ENCODE data around the gene ZEB2. TPM values are rescaled to one million over a fixed set of nuclear protein-coding genes. Genes with fewer than 3 reads are reported as not detected.

ZEB2 gene
- total and polyA plus RNA-seq, 10 of the 15 experiments (the other 5 are each of a cell fraction or from before 2014, with no cell fraction given) = 0.14 to 3.2 (median 0.84) TPM

GRCh38 chr2:144424559-144425240 is 95.2 kb downstream of the ZEB2 start:
- BruUV-seq (replicated peaks) = no TSS peak
- RAD21 ChIA-PET (ENCODE audit: unreplicated experiment) = no interaction called here
- no peak for ATAC-seq
- TF ChIP-seq CEBPB (IDR thresholded peaks at IDR 0.05; ENCODE audit: borderline replicate concordance in 1 of 2, low read depth in 2 of 2, low read length in 2 of 2) (no peak), CTCF (IDR thresholded peaks at IDR 0.05 in 2 of 3, conservative IDR thresholded peaks at IDR 0.05 in 1 of 3; ENCODE audit: control insufficient read depth in 2 of 3, extremely low read depth in 1 of 3, insufficient read depth in 1 of 3, low read depth in 3 of 3, low read length in 3 of 3) (no peak), RAD21 (IDR thresholded peaks at IDR 0.05; ENCODE audit: insufficient read depth, low read depth, low read length) (no peak)
- 84% methylated on average over 4 of the region's 4 CpGs for WGBS (ENCODE audit: insufficient coverage, insufficient replicate concordance, low lambda C conversion rate, missing lambda C conversion rate)
- H3K4me2 ChIP-seq (ENCODE audit: control insufficient read depth, insufficient read depth) = no peak overlapping the region
- intact Hi-C loops (cut with micrococcal nuclease; ENCODE audit: unreplicated experiment) = no loop called here
- H3K4me3 ChIP-seq = no peak overlapping the region
- SMC1A ChIA-PET (ENCODE audit: uncharacterized antibody, unreplicated experiment) = no interaction called here
- H3K27ac ChIP-seq (ENCODE audit: control insufficient read depth, insufficient read depth) = no peak overlapping the region
- H3K4me1 ChIP-seq (ENCODE audit: control insufficient read depth, insufficient read depth, low read length) = no peaks in the 10 kb centered on the region
- DNase-seq (ENCODE audit: low read depth, low spot score) = no peak
- H4K20me1 ChIP-seq (ENCODE audit: control insufficient read depth, insufficient read depth) = no peaks in the 10 kb centered on the region
- no peaks in the 10 kb centered on the region for H3K79me2 ChIP-seq (ENCODE audit: control insufficient read depth, insufficient read depth, low read length)
- peaks cover 0 to 2% of the 10 kb centered on the region in 2 experiments; a peak in 3 of 4 replicates for H3K27me3 ChIP-seq (replicated peaks in 1 of 2; ENCODE audit: control insufficient read depth in 2 of 2, insufficient read depth in 2 of 2, low read length in 1 of 2)
- no peaks in the 10 kb centered on the region for H3K36me3 ChIP-seq (ENCODE audit: control insufficient read depth in 2 of 2, insufficient read depth in 2 of 2, low read length in 1 of 2)
- POLR2A ChIA-PET = no interaction called here
- H3K9ac ChIP-seq (ENCODE audit: control insufficient read depth, insufficient read depth, low read length) = no peak overlapping the region
- CTCF ChIA-PET = no interaction called here
- H3K9me3 ChIP-seq (replicated peaks; ENCODE audit: control insufficient read depth, insufficient read depth, low read length) = no peaks in the 10 kb centered on the region
- H2AFZ ChIP-seq (ENCODE audit: control insufficient read depth, low read depth, low read length) = no peak overlapping the region
- in situ Hi-C loops (cut with MboI) = no loop called here
- no peak for FAIRE-seq

Data from GM12878 (cell line).